ENCODE results near the gene TMEM232.

The TMEM232 gene
- total RNA-seq: 0.33 to 1.6 (median 0.67) reads per million in 9 experiments

DNA sequence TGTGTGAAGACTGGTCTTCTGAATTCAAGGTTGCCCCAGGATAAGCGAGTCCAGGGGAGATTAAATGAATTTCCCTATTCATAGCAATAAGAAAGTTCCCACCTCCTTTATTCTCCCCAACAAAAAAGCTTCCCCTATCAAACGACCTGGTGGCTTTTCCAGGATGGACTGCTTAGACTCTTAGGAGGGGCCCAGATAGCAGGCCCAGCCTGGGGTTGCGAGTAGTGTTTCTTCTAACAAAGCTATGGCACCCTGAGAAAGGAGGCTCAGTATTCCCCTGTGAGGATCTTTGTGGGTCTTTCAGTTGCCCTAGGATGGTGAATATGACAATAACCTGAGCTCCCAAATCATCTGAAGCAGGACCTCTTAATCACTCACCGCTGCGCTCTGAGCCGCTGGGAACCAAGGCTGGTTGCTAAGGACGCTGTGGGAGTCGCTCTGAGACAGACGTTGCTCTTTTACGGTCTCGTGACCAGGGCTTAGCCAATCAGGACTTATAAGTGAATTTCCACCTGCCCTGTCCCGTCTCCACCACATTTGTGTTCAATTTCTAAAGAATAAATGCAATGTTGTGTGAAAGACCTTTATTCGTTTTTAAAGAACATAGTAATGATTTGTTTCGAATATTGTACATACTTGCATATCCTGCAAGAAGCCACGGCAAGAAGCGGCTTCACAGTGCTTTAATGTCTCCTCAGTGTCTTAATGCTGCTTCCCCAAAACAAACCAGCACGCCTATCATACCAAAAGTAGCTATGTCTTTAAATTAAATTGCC lies at the start of gene TMEM232:
Gene TMEM232, minus strand, starts transcription at position 423 of the 776 bp plus-strand sequence. CDS start 59,319 bp downstream, outside the sequence.
- ATAC-seq (replicated peaks) (peak; percentile 99), DNase-seq (peak; percentile 58 to 62 (median 60))
- Mint-ChIP-seq H3K27ac (peak within 1 kb of the TSS in 1 of 2 donors; percentile 41), H3K36me3 (ENCODE audit: insufficient read depth) (no peaks in the 10 kb centered on the region), H3K4me3 (peak within 1 kb of the TSS; percentile 76 to 81), H3K4me1 (ENCODE audit: low read depth in 2 of 2) (peaks cover 4 to 8% of the 10 kb centered on the region in 2 donors), H3K9me3 (no peaks in the 10 kb centered on the region), H3K27me3 (peaks cover 8 to 21% of the 10 kb centered on the region in 2 donors)

DNA sequence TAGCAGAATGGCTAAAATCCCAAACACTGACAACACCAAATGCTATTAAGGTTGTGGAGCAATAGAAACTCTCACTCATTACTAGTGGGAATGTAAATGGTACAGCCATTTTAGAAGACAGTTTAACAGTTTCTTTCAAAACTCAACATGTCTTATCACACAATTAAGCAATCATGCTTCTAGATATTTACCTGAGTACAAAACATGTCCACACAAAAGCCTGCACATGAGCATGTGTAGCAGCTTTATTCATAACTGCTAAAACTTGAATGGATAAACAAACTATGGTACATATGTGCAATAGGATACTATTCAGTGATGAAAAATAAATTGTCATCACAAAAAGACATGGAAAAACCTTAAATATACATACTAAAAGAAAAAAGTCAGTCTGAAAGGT lies 43.8 kb upstream of the TMEM232 start:
- no peak for DNase-seq
- H3K4me1 Mint-ChIP-seq (ENCODE audit: low read depth in 2 of 2): no peaks in the 10 kb centered on the region
- ATAC-seq (replicated peaks): no peak
- peaks cover 0 to 5% of the 10 kb centered on the region in 2 donors for H3K9me3 Mint-ChIP-seq
- H3K4me3 Mint-ChIP-seq: no peak overlapping the region
- H3K27ac Mint-ChIP-seq: no peak overlapping the region
- H3K36me3 Mint-ChIP-seq (ENCODE audit: insufficient read depth): no peaks in the 10 kb centered on the region
- peaks cover 0 to 6% of the 10 kb centered on the region in 2 donors for H3K27me3 Mint-ChIP-seq

DNA sequence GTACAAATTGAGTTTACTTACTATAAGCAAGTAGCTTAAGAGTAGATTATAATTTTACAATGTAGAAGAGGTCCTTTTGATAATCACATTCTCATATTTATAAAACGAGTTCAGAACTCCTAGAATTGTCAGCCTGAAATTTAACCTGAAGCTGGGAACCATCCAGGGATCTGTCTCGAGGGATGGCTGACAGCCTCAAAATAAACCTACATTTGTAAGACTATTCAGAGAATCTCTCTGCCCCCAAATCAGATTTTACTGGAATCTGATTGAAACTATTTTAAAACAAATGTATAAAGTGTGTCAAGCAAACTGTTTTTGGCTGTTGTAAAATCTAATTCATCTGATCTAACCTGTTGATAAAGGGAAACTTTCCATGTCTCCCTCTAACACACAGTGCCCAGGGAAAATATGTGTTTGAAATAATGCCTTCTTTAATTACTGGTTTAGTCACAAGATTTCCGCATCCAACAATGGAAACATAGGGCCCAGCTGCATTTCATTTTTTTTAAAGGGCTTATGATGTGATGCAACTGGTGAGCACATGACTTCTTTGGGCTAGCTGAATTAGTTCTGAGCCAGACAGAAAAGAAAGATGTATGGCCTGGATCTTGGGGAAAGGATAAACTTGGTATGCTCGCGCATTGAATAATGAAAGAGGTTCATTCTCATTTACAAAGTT lies 42.7 kb upstream of the TMEM232 start:
- H3K27me3 Mint-ChIP-seq: peaks cover 0 to 1% of the 10 kb centered on the region in 2 donors
- H3K36me3 Mint-ChIP-seq (ENCODE audit: insufficient read depth): no peaks in the 10 kb centered on the region
- H3K4me1 Mint-ChIP-seq (ENCODE audit: low read depth in 2 of 2): no peaks in the 10 kb centered on the region
- DNase-seq: no peak
- no peak overlapping the region for H3K4me3 Mint-ChIP-seq
- H3K9me3 Mint-ChIP-seq: peaks cover 0 to 2% of the 10 kb centered on the region in 2 donors
- H3K27ac Mint-ChIP-seq: no peak overlapping the region
- ATAC-seq (replicated peaks): no peak

DNA sequence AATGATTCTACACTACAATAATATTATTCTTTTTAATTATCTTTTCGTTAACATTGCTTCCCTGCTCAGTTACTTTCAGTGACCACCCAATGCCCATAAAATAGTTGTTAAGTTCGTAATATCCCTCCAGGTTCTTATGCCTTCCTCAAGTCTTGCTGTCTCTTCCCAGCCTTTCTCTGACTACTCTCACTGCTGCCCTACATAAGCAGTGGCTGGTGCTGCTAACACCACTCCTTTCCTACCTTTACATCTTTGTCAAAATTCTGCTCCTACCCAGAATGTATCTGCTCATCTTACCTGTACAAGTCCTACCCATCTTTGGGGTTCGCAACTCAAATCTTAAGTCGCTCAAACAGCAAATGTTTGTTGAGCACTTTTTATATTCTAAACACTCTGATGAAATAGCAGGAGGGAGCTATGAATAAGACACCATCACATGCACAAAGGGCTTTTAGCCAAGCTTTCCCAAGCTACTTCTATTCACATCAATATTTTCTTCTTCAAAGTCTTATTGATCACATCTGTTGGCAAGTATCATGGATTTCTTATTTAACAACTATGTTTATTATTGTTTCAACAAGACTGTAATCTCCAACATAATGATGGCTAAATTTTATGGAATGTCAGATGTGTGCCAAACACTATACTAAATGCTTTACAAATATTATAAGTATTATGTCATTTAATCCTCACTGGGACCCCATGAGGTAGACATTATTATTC lies 41.8 kb upstream of the TMEM232 start:
- no peak overlapping the region for H3K27ac Mint-ChIP-seq
- no peak overlapping the region for H3K4me3 Mint-ChIP-seq
- H3K9me3 Mint-ChIP-seq: no peaks in the 10 kb centered on the region
- no peaks in the 10 kb centered on the region for H3K4me1 Mint-ChIP-seq (ENCODE audit: low read depth in 2 of 2)
- ATAC-seq (replicated peaks): no peak
- H3K36me3 Mint-ChIP-seq (ENCODE audit: insufficient read depth): no peaks in the 10 kb centered on the region
- H3K27me3 Mint-ChIP-seq: no peaks in the 10 kb centered on the region
- no peak for DNase-seq

DNA sequence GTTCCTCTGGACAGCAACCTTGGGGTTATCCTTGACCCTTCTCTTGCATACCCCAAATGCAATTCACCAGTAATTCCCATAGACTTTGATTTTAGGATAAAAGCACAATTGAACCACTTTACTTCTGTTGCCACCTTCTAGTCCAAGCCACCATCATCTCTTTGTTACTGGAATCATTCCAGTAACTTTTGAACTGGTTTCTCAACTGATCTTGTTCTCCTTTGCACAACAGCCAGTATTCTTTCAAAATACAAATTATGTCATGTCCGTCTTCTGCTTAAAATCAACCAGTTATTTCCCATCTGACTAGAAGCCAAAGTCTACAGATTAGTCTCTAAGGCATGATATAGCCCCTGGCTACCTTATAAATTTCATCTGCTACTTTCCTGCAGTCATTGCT lies 33.7 kb upstream of the TMEM232 start:
- no peaks in the 10 kb centered on the region for H3K4me1 Mint-ChIP-seq (ENCODE audit: low read depth in 2 of 2)
- DNase-seq (no peak), ATAC-seq (replicated peaks) (no peak)
- H3K27me3 Mint-ChIP-seq: no peaks in the 10 kb centered on the region
- no peak overlapping the region for H3K27ac Mint-ChIP-seq
- H3K9me3 Mint-ChIP-seq: no peaks in the 10 kb centered on the region
- no peak overlapping the region for H3K4me3 Mint-ChIP-seq
- H3K36me3 Mint-ChIP-seq (ENCODE audit: insufficient read depth): peaks cover 11% of the 10 kb centered on the region

DNA sequence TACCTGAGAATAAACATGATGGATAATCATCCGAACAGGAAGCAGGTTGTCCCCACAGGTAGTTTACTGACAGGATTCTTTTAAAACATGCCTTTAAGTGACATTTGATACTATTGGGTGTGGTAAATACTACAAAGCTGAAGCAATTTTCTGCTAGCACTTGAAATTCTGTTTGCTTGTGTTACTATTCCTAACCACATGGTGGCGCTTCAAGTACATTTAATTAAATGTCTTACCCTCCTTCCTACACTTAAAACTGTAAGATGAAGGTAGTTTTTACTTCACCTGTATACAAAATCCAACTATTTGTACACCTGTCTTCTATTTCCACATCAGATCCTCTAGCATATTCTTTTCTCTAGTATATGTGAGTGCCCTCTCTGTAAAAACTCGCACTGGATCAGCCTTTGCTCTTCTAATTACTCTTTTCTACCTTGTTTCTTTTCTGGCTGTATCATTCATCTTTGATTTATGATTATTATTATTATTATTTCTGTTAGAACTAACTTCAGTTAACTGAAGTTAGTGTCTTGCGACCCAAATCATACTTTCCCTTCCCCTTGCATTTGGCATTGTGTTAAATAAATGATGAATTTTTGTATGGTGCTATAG lies 30.8 kb upstream of the TMEM232 start:
- H3K4me1 Mint-ChIP-seq (ENCODE audit: low read depth in 2 of 2): peaks cover 8 to 24% of the 10 kb centered on the region in 2 donors
- peak; percentile 16 for ATAC-seq (replicated peaks)
- no peak overlapping the region for H3K27ac Mint-ChIP-seq
- peaks cover 17% of the 10 kb centered on the region for H3K36me3 Mint-ChIP-seq (ENCODE audit: insufficient read depth)
- peak; percentile 14 to 31 (median 26) for DNase-seq
- H3K27me3 Mint-ChIP-seq: no peaks in the 10 kb centered on the region
- H3K9me3 Mint-ChIP-seq: no peaks in the 10 kb centered on the region
- no peak overlapping the region for H3K4me3 Mint-ChIP-seq

DNA sequence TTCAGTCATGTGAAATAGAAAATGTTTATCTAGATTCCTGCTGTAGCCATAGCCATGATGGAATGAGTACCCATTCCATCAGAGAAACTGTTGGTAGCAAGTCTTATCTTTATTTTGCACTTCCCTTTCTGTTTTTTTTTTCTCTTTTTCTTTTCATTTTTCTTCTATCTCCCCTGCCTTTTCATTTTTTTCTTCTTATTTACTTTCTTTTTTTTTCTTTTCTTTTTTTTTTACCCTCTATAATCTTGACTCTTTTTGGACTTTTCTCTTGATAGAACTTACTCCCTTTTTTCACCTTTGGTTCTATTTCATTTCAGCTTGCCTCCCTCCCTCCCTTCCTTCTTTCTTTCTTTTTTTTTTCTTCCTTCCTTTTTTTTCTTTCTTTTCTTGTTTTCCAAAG lies 27.7 kb upstream of the TMEM232 start:
- DNase-seq: no peak
- no peak for ATAC-seq (replicated peaks)
- Mint-ChIP-seq H3K27ac (peak overlapping the region; percentile 7 to 77), H3K36me3 (ENCODE audit: insufficient read depth) (peaks cover 23% of the 10 kb centered on the region), H3K27me3 (no peaks in the 10 kb centered on the region), H3K4me1 (ENCODE audit: low read depth in 2 of 2) (peaks cover 18 to 46% of the 10 kb centered on the region in 2 donors), H3K4me3 (no peak overlapping the region), H3K9me3 (no peaks in the 10 kb centered on the region)

DNA sequence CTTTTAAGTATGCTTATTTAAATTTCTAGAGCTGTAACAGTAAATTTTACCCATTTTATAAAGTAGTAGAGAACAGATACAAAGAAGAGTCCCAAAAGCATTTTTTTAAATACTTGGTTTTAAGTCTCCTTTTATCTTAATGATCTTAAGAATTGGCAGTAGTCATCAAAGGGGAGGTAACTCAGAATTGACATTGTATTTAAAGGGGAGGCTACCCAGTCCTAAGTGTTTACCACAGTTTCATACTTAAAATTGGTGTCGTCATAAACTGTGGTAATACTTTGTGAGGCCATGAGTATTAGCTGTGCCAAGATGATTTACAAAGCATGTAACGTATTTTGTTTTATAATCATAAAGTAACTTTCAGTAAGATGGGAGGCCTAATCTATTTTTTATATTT lies 27.1 kb upstream of the TMEM232 start:
- H3K27me3 Mint-ChIP-seq: no peaks in the 10 kb centered on the region
- H3K9me3 Mint-ChIP-seq: no peaks in the 10 kb centered on the region
- ATAC-seq (replicated peaks) (peak; percentile 49), DNase-seq (no peak)
- no peak overlapping the region for H3K4me3 Mint-ChIP-seq
- peaks cover 18 to 46% of the 10 kb centered on the region in 2 donors for H3K4me1 Mint-ChIP-seq (ENCODE audit: low read depth in 2 of 2)
- H3K27ac Mint-ChIP-seq: peak overlapping the region; percentile 77 to 87
- H3K36me3 Mint-ChIP-seq (ENCODE audit: insufficient read depth): peaks cover 26% of the 10 kb centered on the region

DNA sequence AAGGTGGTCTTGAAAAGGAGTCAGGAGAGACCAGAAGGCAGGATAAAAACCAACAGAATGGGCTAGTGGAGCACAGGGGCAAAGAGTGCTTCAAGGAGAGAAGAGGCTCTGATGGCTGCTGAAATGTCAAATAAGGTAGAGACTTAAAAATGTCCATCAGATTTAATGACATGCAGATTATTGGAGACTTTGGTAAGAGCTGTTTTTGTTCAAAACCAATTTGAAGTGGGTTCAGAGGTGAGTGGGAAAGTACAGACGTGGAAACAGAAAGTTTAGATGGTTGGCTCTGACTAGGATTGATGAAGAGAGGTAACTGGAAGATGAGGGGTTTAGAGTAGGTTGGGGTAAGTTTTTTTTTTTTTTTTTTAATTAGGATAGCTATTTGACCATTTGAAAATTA lies 26.5 kb upstream of the TMEM232 start:
- Mint-ChIP-seq H3K4me1 (ENCODE audit: low read depth in 2 of 2) (peaks cover 18 to 46% of the 10 kb centered on the region in 2 donors), H3K27me3 (no peaks in the 10 kb centered on the region), H3K27ac (peak overlapping the region; percentile 87 to 91), H3K9me3 (no peaks in the 10 kb centered on the region), H3K36me3 (ENCODE audit: insufficient read depth) (peaks cover 28% of the 10 kb centered on the region), H3K4me3 (no peak overlapping the region)
- no peak for DNase-seq
- no peak for ATAC-seq (replicated peaks)

DNA sequence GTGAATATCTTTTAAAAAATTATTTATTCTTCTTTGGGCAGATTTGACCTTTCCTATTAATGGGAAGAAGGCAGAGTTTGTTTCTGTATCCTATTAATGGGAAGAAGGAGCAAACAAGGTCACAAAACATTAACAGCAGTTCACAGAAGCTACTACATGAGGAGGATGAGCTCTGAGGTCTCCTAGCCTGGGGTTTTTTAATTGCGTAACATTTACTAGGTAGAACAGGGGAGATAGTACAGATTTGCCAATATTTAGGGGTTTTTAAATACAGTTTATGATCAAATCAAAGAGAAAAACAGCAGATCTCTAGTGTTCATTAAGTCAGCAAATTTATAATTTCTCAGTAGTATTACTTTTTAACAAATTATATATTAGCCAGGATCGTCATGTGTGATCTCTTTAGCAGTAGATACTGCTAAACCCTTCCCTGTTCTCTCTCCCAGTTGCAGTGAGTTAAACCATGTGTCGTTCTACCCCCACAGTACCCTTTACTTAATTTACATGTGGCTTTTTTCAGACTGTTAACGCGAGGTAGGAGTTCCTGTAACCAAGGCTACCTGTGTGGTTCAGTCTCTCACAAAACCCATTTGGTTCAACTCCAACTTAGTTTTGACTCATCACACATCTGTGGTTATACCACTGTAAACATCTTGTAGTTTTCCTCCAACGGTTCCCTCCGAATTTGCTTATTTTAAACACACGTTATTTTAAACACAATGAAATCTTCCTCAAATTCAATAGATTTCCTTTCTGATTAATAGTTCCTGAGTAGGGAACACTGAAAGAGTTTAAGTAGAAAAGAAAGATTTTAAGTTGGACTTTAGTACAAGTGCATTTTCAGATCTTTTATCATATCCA lies 25.7 kb upstream of the TMEM232 start:
- Mint-ChIP-seq H3K36me3 (ENCODE audit: insufficient read depth) (peaks cover 23% of the 10 kb centered on the region), H3K4me3 (no peak overlapping the region), H3K4me1 (ENCODE audit: low read depth in 2 of 2) (peaks cover 18 to 46% of the 10 kb centered on the region in 2 donors), H3K27ac (peak overlapping the region; percentile 87 to 91), H3K9me3 (no peaks in the 10 kb centered on the region), H3K27me3 (no peaks in the 10 kb centered on the region)
- ATAC-seq (replicated peaks) (peak; percentile 90), DNase-seq (peak in 1 of 3 experiments; percentile 4)

DNA sequence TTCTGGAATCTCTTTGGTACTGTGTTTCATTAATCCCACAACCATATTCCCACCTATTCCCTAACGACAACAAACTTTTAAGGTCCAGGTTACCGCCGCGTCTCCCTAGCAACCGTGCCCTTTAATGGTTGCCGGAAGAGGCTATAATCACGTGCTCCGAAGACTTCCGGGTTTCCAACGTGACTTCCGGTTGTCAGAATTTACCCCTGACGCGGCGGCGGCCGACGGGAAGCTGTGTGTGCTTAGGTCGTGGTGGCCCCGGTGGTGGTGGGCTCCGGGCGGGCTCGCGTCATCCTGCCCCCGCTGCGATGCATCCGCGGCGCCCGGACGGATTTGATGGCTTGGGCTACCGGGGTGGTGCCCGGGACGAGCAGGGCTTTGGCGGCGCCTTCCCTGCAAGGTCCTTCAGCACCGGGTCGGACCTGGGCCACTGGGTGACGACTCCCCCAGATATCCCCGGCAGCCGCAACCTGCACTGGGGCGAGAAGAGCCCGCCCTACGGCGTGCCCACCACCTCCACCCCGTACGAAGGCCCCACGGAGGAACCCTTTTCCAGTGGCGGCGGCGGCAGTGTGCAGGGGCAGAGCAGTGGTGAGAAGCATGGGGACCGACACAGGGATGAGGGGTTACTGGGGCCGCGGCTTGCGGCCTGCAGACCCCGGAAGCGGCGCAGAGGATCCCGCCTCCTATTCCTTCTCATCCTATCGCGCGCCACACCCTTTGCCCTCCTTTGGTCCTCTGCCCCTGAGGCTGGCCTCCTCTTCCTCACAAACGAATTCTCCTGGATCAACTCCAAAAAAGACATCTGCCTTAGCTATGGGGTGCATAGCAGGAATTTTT lies 12.6 kb upstream of the TMEM232 start, which contains the start of gene SLC25A46:
Gene SLC25A46, plus strand, starts transcription at position 196 of the 840 bp plus-strand sequence. Its CDS starts 113 bp downstream, at position 309.
- Mint-ChIP-seq H3K36me3 (ENCODE audit: insufficient read depth) (peaks cover 24% of the 10 kb centered on the region), H3K27ac (peak within 1 kb of the TSS; percentile 97 to 98), H3K27me3 (peaks cover 13 to 16% of the 10 kb centered on the region in 2 donors), H3K4me3 (peak within 1 kb of the TSS; percentile 92 to 93), H3K9me3 (no peaks in the 10 kb centered on the region), H3K4me1 (ENCODE audit: low read depth in 2 of 2) (peaks cover 21 to 33% of the 10 kb centered on the region in 2 donors)
- DNase-seq (peak; percentile 85 to 88 (median 86)), ATAC-seq (replicated peaks) (peak; percentile 86)

DNA sequence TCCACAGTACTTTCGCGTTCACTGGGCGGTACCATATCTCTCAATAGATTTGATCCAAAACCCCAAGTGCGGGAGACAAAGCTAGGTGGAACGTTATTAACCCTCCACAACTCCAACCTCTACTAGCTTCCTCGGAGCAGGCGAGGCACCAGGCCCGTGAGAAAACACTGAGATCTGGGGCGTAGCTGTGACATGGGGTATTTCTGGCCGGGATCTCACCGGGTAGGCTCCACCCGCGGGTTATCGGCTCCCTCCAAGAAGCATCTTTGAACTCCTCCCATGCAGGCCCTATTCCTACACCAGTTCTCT lies 12.0 kb upstream of the TMEM232 start:
- no peak for DNase-seq
- peaks cover 14 to 21% of the 10 kb centered on the region in 2 donors for H3K27me3 Mint-ChIP-seq
- H3K4me1 Mint-ChIP-seq (ENCODE audit: low read depth in 2 of 2): peaks cover 21 to 33% of the 10 kb centered on the region in 2 donors
- H3K27ac Mint-ChIP-seq: peak overlapping the region; percentile 97 to 98
- peak overlapping the region; percentile 92 to 93 for H3K4me3 Mint-ChIP-seq
- peak; percentile 75 for ATAC-seq (replicated peaks)
- H3K36me3 Mint-ChIP-seq (ENCODE audit: insufficient read depth): peaks cover 24% of the 10 kb centered on the region
- no peaks in the 10 kb centered on the region for H3K9me3 Mint-ChIP-seq
